BLaER1 (cell line): ENCODE results near the gene AGAP3.

Experiments
- H3K27ac ChIP-seq: shearing (Covaris generic); formaldehyde crosslinking; 2 replicates; pipeline ENCODE4 v1.8.1; 2022
- H3K27me3 ChIP-seq: shearing (Covaris generic); formaldehyde crosslinking; 2 replicates; pipeline ENCODE4 v1.8.1; 2022
- H3K36me3 ChIP-seq: shearing (Covaris generic); formaldehyde crosslinking; 2 replicates; pipeline ENCODE4 v1.8.1; 2022
- H3K4me1 ChIP-seq: shearing (Covaris generic); formaldehyde crosslinking; 2 replicates; pipeline ENCODE4 v1.8.1; 2022
- H3K4me2 ChIP-seq: shearing (Covaris generic); formaldehyde crosslinking; 2 replicates; pipeline ENCODE4 v1.8.1; 2022
- H3K4me3 ChIP-seq: shearing (Covaris generic); formaldehyde crosslinking; 2 replicates; pipeline ENCODE4 v1.8.1; 2022
- H3K9ac ChIP-seq: shearing (Covaris generic); formaldehyde crosslinking; 2 replicates; pipeline ENCODE4 v1.8.1; 2022
- H3K9me3 ChIP-seq: shearing (Covaris generic); formaldehyde crosslinking; 2 replicates; pipeline ENCODE4 v1.8.1; 2022
- H4K20me1 ChIP-seq: shearing (Covaris generic); formaldehyde crosslinking; 2 replicates; pipeline ENCODE4 v1.8.1; 2022
- Cebpa-rat ChIP-seq: shearing (Covaris generic); IDR thresholded peaks from 2 replicates; pipeline ENCODE4 v1.8.1; 2022

AGAP3 gene

DNA sequence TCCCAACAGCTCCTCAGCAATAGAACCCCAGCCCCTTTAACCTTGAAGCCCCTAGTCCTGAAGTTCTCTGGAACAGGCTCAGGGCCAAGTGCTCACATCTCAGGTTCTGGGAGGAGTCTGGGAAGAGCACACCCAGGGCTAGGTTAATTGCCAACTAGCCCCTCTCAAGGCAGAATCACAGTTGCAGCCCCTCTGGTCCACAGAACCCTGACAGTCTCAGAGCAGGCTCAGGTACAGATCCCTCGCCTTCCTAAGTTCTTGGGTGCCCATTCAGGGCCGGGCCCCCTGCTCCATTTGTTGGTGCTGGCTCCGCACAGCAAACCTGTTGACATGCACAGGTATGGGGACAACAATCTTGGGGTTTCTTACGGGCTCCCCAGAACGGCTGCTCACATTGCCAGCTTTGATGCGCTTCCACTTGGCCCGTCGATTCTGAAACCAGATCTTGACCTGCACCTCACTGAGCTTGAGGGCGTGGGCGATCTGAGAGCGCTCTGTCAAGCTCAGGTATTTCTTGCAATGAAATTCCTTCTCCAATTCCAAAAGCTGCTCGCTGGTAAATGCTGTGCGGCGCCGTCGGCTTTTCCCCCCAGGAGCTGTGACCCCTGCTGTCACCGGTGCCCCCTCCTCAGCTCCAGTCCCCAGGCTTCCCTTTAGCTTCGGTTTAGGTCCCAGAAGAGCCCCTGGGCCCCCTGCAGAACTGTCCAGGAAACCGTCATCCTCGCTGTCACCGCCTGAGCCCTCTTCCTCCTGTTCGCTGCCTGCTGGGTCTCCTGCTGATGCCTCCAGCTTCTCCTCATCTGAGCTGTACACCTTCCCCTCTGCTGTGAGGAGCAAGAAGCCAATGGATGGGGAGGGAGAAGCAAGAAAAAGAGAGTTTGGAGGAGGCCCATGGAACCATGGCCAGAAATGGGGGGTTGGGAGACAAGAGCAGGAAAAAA lies 62.3 kb downstream of the AGAP3 start:
- H3K4me1 ChIP-seq, result no peaks in the 10 kb centered on the region
- H3K9ac ChIP-seq, result no peak overlapping the region
- H3K4me2 ChIP-seq, result no peak overlapping the region
- TF ChIP-seq Cebpa-rat, result no peak
- peaks cover 16% of the 10 kb centered on the region for H3K36me3 ChIP-seq
- no peaks in the 10 kb centered on the region for H3K27me3 ChIP-seq
- no peak overlapping the region for H3K27ac ChIP-seq
- no peak overlapping the region for H3K4me3 ChIP-seq
- H3K9me3 ChIP-seq, result no peaks in the 10 kb centered on the region
- no peaks in the 10 kb centered on the region; the same call in 1 of the 2 replicates for H4K20me1 ChIP-seq

DNA sequence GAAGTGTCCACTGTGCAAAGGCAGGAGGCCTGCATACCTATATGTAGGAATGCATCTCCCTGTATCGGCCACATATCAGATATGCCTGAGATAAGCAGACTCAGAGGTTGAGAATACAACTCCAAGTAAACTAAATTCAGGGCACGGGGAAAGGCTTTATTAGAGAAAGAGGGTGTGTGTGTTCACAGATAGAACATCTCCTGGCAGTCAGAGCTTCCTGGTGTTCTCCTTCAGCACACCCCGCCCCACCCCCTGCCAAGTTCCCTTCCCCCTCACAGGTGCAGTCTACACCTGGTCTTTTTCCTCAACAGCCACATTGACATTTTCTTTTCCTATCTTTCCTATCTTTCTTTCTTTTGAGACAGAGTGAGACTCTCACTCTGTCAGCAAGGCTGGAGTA lies 64.1 kb downstream of the AGAP3 start:
- Histone ChIP-seq H4K20me1 (no peaks in the 10 kb centered on the region), H3K27me3 (no peaks in the 10 kb centered on the region), H3K9me3 (no peaks in the 10 kb centered on the region), H3K27ac (no peak overlapping the region), H3K4me2 (no peak overlapping the region), H3K9ac (no peak overlapping the region), H3K4me3 (no peak overlapping the region), H3K4me1 (no peaks in the 10 kb centered on the region), H3K36me3 (no peaks in the 10 kb centered on the region; the same call in 1 of the 2 replicates)
- TF ChIP-seq Cebpa-rat, result no peak

DNA sequence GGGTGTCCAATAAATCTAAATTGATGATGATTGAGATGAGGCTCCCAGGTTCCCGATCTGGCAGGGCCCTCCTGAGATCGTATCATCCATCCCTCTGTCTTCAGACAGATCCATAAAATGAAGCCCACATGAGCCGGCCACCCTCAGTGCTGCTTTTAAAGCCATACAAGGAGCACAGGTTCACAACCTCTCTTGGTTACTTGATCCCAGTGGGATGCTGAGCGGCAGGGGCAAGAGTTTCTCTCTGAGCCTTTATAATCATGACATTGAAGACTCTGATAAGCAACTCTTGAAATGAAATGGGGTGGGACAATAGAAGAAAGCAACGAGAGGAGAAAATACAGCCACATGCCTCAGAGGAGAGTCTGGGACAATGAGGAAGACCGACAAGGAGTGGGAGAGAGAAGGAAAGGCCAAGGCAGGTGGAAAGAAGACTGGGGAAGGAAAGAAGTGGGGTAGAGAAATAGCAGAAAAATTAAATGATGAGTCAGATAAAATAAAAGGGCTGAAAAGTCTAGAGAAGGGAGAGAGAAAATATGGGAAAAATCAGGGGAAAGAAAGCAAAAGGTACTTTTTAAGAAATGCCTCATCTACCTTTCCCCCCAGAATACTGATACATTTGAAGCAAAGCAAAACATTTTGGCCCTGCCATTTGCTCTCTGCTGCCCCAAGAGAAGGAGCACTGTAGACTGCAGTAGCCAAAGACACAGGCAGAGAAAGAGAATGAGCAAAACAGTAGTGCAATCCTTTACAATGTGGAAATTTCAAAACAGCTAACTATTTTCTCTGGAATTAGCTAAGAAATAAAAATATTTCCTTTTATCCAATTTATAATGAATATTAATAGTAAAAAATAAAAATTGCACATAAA lies 66.6 kb downstream of the AGAP3 start:
- H3K36me3 ChIP-seq, result no peaks in the 10 kb centered on the region
- H3K9ac ChIP-seq, result no peak overlapping the region
- TF ChIP-seq Cebpa-rat, result no peak
- no peaks in the 10 kb centered on the region for H4K20me1 ChIP-seq
- H3K4me3 ChIP-seq, result no peak overlapping the region
- no peaks in the 10 kb centered on the region for H3K4me1 ChIP-seq
- no peak overlapping the region for H3K27ac ChIP-seq
- H3K27me3 ChIP-seq, result no peaks in the 10 kb centered on the region
- H3K4me2 ChIP-seq, result no peak overlapping the region
- no peaks in the 10 kb centered on the region for H3K9me3 ChIP-seq

DNA sequence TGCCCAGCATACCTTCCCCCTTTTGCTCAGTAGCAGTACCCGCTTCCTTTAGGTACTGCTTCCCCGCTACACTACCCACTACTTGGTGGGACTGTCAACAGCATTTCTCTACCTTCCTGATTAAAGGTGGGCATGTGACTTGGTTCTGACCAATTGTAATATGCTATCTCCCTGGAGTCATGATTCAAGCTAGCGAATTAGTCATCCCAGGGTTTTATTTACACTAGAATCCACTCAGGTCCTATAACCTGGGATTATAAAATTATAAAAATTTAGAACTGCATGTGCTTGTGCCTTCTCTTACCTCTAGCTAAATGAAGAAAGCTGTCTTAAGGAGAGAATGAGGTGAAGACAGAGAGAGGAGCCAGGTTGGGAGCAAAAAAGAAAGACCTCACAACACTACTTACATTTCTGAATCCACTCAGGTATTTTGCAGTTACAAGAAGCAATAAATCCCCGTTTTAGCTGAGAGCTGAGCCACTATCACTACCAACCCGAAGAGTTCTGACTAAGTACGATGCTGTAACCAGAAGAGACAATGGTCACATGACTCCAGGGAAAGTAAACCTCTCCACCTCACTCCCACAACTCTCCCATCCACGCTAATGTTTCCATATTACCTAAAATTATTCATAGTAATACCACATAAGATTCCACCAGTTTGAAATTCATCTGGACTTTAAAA lies 71.5 kb downstream of the AGAP3 start:
- Histone ChIP-seq H3K4me2 (no peak overlapping the region), H3K9me3 (no peaks in the 10 kb centered on the region), H3K36me3 (no peaks in the 10 kb centered on the region), H3K4me3 (no peak overlapping the region), H3K27me3 (peaks cover 2% of the 10 kb centered on the region; the same call in 1 of the 2 replicates), H3K9ac (no peak overlapping the region), H4K20me1 (no peaks in the 10 kb centered on the region), H3K27ac (no peak overlapping the region), H3K4me1 (no peaks in the 10 kb centered on the region)
- no peak for TF ChIP-seq Cebpa-rat

DNA sequence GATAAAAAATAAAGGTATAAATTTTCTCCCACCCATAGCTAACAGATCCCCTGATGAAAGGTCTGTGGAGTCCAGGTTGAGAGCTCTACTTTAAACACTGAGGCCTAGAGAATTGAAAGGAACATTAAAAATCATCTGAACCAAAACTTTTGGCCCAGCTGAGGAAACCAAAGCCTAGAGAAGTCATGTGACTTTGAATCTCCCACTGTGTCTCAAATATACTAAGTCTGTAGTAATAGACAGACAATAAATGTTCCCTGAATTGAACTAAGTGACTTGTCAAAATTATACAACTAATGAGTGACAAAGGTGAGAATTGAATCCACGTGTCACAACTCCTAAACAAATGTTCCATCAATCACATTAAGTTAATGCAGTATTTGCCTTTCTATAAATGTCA lies 75.5 kb downstream of the AGAP3 start:
- TF ChIP-seq Cebpa-rat, result no peak
- Histone ChIP-seq H3K27me3 (peaks cover 40% of the 10 kb centered on the region), H3K4me3 (no peak overlapping the region), H3K27ac (no peak overlapping the region), H3K9ac (no peak overlapping the region), H3K4me2 (no peak overlapping the region), H4K20me1 (peaks cover 17% of the 10 kb centered on the region), H3K36me3 (no peaks in the 10 kb centered on the region), H3K9me3 (peaks cover under 1% of the 10 kb centered on the region; the same call in 1 of the 2 replicates), H3K4me1 (no peaks in the 10 kb centered on the region)

DNA sequence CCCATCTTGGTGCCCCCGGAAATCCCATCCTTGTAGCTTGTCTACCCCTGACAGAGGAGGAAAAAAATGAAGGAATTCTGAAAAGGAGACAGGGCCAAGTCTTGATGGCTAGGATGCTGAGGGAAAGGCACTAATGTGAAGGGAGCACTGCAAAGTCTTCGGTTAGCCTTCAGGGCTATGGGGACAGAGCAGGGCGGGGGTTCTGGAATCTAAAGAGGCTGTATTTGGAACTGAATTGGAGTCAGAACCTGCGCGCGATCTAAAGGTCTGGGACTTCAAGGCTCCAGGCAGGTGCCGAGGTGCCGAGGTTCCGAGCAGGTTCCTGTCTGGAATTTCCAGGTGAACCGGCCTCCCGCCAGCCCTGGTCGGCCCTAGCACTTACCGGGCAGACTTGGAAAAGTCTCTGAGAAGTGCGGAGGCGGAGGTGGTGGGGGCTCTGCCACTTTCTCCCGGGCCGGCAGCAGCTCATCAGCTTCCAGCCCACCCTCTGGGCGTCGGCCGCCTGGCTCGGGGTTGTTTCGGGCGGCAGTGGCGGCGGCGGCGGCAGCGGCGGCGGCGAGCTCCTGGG lies 80.4 kb downstream of the AGAP3 start:
- peak overlapping the region; percentile 52; the same call in 1 of the 2 replicates for H3K4me3 ChIP-seq
- H3K27ac ChIP-seq, result no peak overlapping the region
- peaks cover 44% of the 10 kb centered on the region for H4K20me1 ChIP-seq
- no peak overlapping the region for H3K9ac ChIP-seq
- TF ChIP-seq Cebpa-rat, result no peak
- peaks cover 9% of the 10 kb centered on the region; the same call in 1 of the 2 replicates for H3K9me3 ChIP-seq
- H3K27me3 ChIP-seq, result peaks cover 89% of the 10 kb centered on the region
- H3K4me1 ChIP-seq, result peaks cover 13% of the 10 kb centered on the region; the same call in 1 of the 2 replicates
- peak overlapping the region; percentile 60 for H3K4me2 ChIP-seq
- no peaks in the 10 kb centered on the region for H3K36me3 ChIP-seq

DNA sequence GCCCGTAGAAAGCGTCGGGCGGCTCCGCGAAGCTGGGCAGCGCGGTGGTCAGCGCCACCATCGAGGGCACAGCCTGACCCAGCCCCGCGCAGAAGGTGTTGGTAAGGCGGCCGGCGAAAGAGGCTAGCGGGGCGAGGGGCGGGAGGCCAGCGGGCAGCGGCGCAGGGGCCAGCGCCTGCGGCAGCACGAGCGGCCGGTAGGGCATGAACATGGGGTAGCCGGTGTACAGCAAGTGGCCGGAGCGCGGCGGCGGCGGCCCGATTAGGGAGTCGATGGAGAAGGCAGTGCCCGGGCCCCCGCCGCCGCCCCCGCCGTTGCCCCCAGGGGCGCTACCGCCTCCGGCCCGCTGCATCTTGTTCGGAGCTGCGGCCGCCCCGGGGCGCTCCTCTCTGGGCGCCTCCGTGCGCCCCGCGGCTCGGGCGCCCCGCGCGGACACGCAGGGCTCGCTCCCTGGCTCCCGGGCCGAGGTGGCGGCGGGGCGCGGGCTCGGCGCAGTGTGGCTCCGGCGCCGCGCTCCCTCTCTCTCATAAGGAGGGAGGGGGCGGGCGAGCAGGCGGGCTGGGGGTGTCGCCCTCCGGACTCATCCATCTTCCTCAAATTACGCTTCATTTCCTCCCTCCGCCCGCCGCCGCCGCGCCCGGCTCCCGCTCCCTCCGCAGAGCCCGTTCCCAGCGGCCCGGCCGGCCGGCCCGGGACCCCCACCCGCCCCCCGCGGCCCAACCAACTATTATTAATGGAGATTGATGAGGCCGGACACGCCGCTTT lies 81.1 kb downstream of the AGAP3 start, which contains the start of gene GBX1:
TSS of gene GBX1 (minus strand) at position 498 of the 765 bp plus-strand sequence. CDS start at position 352, 146 bp downstream.
- peak within 1 kb of the TSS; percentile 60 for H3K4me2 ChIP-seq

DNA sequence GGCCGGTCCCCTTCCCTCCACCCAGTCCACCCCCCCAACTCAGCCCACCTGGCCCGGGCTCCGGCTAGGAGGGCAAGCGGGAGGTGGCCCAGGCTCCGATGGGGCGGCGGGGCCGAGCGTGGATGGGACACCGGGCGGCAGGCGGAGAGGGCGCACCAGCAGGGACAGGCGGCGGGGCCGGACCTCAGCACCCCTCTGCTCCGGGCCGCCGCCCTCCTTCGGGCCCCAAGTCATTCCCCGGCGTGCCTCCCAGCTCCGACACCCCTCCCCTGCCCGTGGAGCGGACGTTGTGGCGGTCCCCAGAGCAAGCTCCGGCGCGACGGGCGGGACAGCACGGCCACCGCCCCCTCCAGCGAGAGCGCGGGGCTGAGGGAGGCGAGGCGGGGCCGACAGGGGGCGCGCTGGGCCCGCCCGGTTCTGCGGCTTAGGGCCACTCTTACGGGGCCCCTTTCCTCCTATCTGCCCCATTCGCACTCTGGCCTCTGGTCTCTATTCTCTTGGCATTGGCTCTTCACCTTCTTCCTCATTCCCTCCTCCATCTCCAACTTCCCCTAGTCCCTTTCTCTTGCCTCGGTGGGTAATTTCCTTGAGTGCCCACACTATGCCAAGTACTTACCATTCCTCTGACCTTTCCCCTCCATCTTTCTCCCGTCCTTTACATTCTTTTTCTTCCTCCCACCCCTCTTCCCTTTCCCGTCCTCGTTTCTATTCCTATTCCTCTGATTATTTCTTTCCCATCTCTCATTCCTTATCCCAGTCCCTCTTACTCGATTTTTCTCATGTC lies 81.9 kb downstream of the AGAP3 start:
- Histone ChIP-seq H3K4me2 (peak overlapping the region; percentile 60), H3K4me3 (peak overlapping the region; percentile 52), H3K27me3 (peaks cover 90% of the 10 kb centered on the region), H3K9me3 (peaks cover 11% of the 10 kb centered on the region; the same call in 1 of the 2 replicates), H3K9ac (no peak overlapping the region), H3K4me1 (peaks cover 13% of the 10 kb centered on the region; the same call in 1 of the 2 replicates), H4K20me1 (peaks cover 44% of the 10 kb centered on the region), H3K27ac (no peak overlapping the region), H3K36me3 (no peaks in the 10 kb centered on the region)
- no peak for TF ChIP-seq Cebpa-rat

More for the DNA sequence above, 81.1 kb downstream of the AGAP3 start, which contains the start of gene GBX1:
- Histone ChIP-seq H3K4me1 (peaks cover 13% of the 10 kb centered on the region; the same call in 1 of the 2 replicates), H3K36me3 (no peaks in the 10 kb centered on the region), H3K9ac (no peak within 1 kb of the TSS), H3K9me3 (peaks cover 9% of the 10 kb centered on the region; the same call in 1 of the 2 replicates), H3K4me3 (peak within 1 kb of the TSS; percentile 52), H3K27ac (no peak within 1 kb of the TSS), H3K27me3 (peaks cover 96% of the 10 kb centered on the region), H4K20me1 (peaks cover 44% of the 10 kb centered on the region)
- no peak for TF ChIP-seq Cebpa-rat
